Loucy (cell line): ENCODE data around the gene KRT27.
"Not testable (repeated sequence)": the region's sequence is repeated elsewhere in the genome, so short reads cannot be mapped to it uniquely, and the experiment has no call there.

Source experiments
- H2AFZ ChIP-seq: fragments of 200-600 bp; sonication (generic); 2 replicates; pipeline ENCODE4 v1.6.0; 2016; ENCODE audit warnings: antibody characterized with exemption, mild to moderate bottlenecking, low read length, moderate library complexity
- H3F3A ChIP-seq: fragments of 200-600 bp; 2 replicates; pipeline ENCODE4 v1.6.0; 2016; ENCODE audit warnings: antibody characterized with exemption, low read depth, mild to moderate bottlenecking
- H3K27me3 ChIP-seq: fragments of 200-600 bp; sonication (generic); 2 replicates; pipeline ENCODE4 v1.6.1; 2014; ENCODE audit warnings: low read length, mild to moderate bottlenecking; ENCODE audit not compliant: insufficient read depth, poor library complexity, severe bottlenecking
- H3K36me3 ChIP-seq: fragments of 200-600 bp; sonication (generic); 2 replicates; pipeline ENCODE4 v1.6.1; 2016; ENCODE audit warnings: low read length; ENCODE audit not compliant: insufficient read depth
- H3K4me1 ChIP-seq: fragments of 200-600 bp; sonication (generic); 2 replicates; pipeline ENCODE4 v1.5.1; 2014; ENCODE audit warnings: low read length, mild to moderate bottlenecking; ENCODE audit not compliant: insufficient read depth, poor library complexity, severe bottlenecking
- H3K4me2 ChIP-seq: fragments of 200-600 bp; sonication (generic); 2 replicates; pipeline ENCODE4 v1.6.0; 2014; ENCODE audit warnings: antibody characterized with exemption, low read length, low read depth, mild to moderate bottlenecking; ENCODE audit not compliant: poor library complexity, severe bottlenecking
- H3K4me3 ChIP-seq: fragments of 200-600 bp; sonication (generic); 2 replicates; pipeline ENCODE4 v1.5.1; 2014; ENCODE audit warnings: low read length, mild to moderate bottlenecking, mixed read lengths; ENCODE audit not compliant: poor library complexity, severe bottlenecking
- H3K79me2 ChIP-seq: fragments of 200-600 bp; sonication (generic); 2 replicates; pipeline ENCODE4 v1.6.1; 2014; ENCODE audit warnings: low read length; ENCODE audit not compliant: insufficient read depth
- H3K9ac ChIP-seq: fragments of 200-600 bp; sonication (generic); 2 replicates; pipeline ENCODE4 v1.6.0; 2014; ENCODE audit warnings: mild to moderate bottlenecking, low read depth, low read length, moderate library complexity; ENCODE audit not compliant: poor library complexity, severe bottlenecking
- H3K9me2 ChIP-seq: fragments of 200-600 bp; sonication (generic); replicated peaks from 2 replicates; pipeline ENCODE4 v1.6.1; 2016; ENCODE audit warnings: low read depth, low read length, mixed read lengths
- H3K9me3 ChIP-seq: fragments of 200-600 bp; sonication (generic); 2 replicates; pipeline ENCODE4 v1.6.1; 2014; ENCODE audit warnings: mild to moderate bottlenecking, antibody characterized with exemption, low read length, low read depth; ENCODE audit not compliant: insufficient read depth
- H4K20me1 ChIP-seq: fragments of 200-600 bp; sonication (generic); 2 replicates; pipeline ENCODE4 v1.6.0; 2014; ENCODE audit warnings: antibody characterized with exemption, low read length, mild to moderate bottlenecking; ENCODE audit not compliant: insufficient read depth, poor library complexity, severe bottlenecking
- CTCF ChIP-seq: fragments of 200-600 bp; sonication (generic); conservative IDR thresholded peaks from 2 replicates; pipeline ENCODE4 v1.5.1; 2014; ENCODE audit warnings: mild to moderate bottlenecking, antibody characterized with exemption, low read length
- EZH2phosphoT487 ChIP-seq: fragments of 200-600 bp; IDR thresholded peaks from 2 replicates; pipeline ENCODE4 v1.6.1; 2018; ENCODE audit warnings: antibody characterized with exemption, mild to moderate bottlenecking, moderate library complexity, borderline replicate concordance

Gene KRT27

GRCh38 chr17:40817103-40817682 lies 34.8 kb upstream of the KRT27 start:
- Histone ChIP-seq H3K4me2 (peak overlapping the region; percentile 95), H3F3A (peaks cover 15% of the 10 kb centered on the region; the same call in 1 of the 2 replicates), H3K4me1 (peaks cover 29% of the 10 kb centered on the region), H3K9ac (no peak overlapping the region), H3K9me2 (no peaks in the 10 kb centered on the region; the same call in 1 of the 2 replicates), H3K9me3 (no peaks in the 10 kb centered on the region), H3K79me2 (peaks cover 22% of the 10 kb centered on the region), H3K4me3 (no peak overlapping the region), H3K36me3 (no peaks in the 10 kb centered on the region), H2AFZ (no peak overlapping the region), H4K20me1 (no peaks in the 10 kb centered on the region), H3K27me3 (peaks cover 58% of the 10 kb centered on the region)
- no peak for TF ChIP-seq EZH2phosphoT487
- no peak for TF ChIP-seq CTCF

- TF ChIP-seq CTCF (no peak), EZH2phosphoT487 (no peak)
- H3K4me2 ChIP-seq: no peak overlapping the region
- peaks cover 22% of the 10 kb centered on the region for H3K79me2 ChIP-seq
- no peaks in the 10 kb centered on the region for H4K20me1 ChIP-seq
- peaks cover 15% of the 10 kb centered on the region; the same call in 1 of the 2 replicates for H3F3A ChIP-seq
- H3K36me3 ChIP-seq: no peaks in the 10 kb centered on the region
- no peak overlapping the region for H3K9ac ChIP-seq
- H3K4me1 ChIP-seq: peaks cover 29% of the 10 kb centered on the region
- peaks cover 58% of the 10 kb centered on the region for H3K27me3 ChIP-seq
- no peak overlapping the region for H3K4me3 ChIP-seq
- no peaks in the 10 kb centered on the region; the same call in 1 of the 2 replicates for H3K9me2 ChIP-seq
- no peak overlapping the region for H2AFZ ChIP-seq
- no peaks in the 10 kb centered on the region for H3K9me3 ChIP-seq
Measured at GRCh38 chr17:40816569-40816968, 34.2 kb upstream of the KRT27 start.

- H3K9ac ChIP-seq: no peak overlapping the region
- peaks cover 58% of the 10 kb centered on the region for H3K27me3 ChIP-seq
- H2AFZ ChIP-seq: no peak overlapping the region
- TF ChIP-seq CTCF (no peak), EZH2phosphoT487 (no peak)
- no peaks in the 10 kb centered on the region for H3K9me3 ChIP-seq
- no peaks in the 10 kb centered on the region; the same call in 1 of the 2 replicates for H3K9me2 ChIP-seq
- peaks cover 12% of the 10 kb centered on the region; the same call in 1 of the 2 replicates for H3F3A ChIP-seq
- peaks cover 22% of the 10 kb centered on the region for H3K79me2 ChIP-seq
- H3K4me3 ChIP-seq: no peak overlapping the region
- no peak overlapping the region for H3K4me2 ChIP-seq
- H3K36me3 ChIP-seq: no peaks in the 10 kb centered on the region
- no peaks in the 10 kb centered on the region for H4K20me1 ChIP-seq
- H3K4me1 ChIP-seq: peaks cover 25% of the 10 kb centered on the region
Measured at GRCh38 chr17:40815381-40815780, 33.0 kb upstream of the KRT27 start.

GRCh38 chr17:40814657-40815056 lies 32.3 kb upstream of the KRT27 start:
- H3F3A ChIP-seq, H3K4me3 ChIP-seq, H3K9me2 ChIP-seq, H3K9ac ChIP-seq, H3K9me3 ChIP-seq, H2AFZ ChIP-seq, H3K4me2 ChIP-seq, H3K36me3 ChIP-seq, H4K20me1 ChIP-seq: not testable (repeated sequence)
- peaks cover 19% of the 10 kb centered on the region for H3K79me2 ChIP-seq
- H3K27me3 ChIP-seq: peaks cover 58% of the 10 kb centered on the region
- H3K4me1 ChIP-seq: peaks cover 18% of the 10 kb centered on the region
